GM12878 (cell line): ENCODE data around the gene NT5M.

Experiments
- MAX ChIP-seq: IDR thresholded peaks from 2 replicates; pipeline ENCODE4 v1.6.1; 2012; ENCODE audit warnings: low read depth, low read length, improper control_type of control experiment
- RB1 ChIP-seq: fragments of 450-650 bp; formaldehyde crosslinking; IDR thresholded peaks from 2 replicates; pipeline ENCODE4 v1.6.1; 2017; ENCODE audit warnings: mild to moderate bottlenecking, borderline replicate concordance
- RFX5 ChIP-seq: IDR thresholded peaks from 2 replicates; pipeline ENCODE4 v1.6.1; 2011; ENCODE audit warnings: low read depth, low read length, improper control_type of control experiment
- YY1 ChIP-seq: IDR thresholded peaks from 2 replicates; pipeline ENCODE4 v1.6.1; 2011; ENCODE audit warnings: low read depth, mild to moderate bottlenecking, low read length
- TF ChIP-seq, protein P1 (sequence below): fragments of 450-650 bp; conservative IDR thresholded peaks from 2 replicates; pipeline ENCODE4 v1.6.1; 2017; ENCODE audit warnings: mild to moderate bottlenecking, moderate library complexity

DNA sequence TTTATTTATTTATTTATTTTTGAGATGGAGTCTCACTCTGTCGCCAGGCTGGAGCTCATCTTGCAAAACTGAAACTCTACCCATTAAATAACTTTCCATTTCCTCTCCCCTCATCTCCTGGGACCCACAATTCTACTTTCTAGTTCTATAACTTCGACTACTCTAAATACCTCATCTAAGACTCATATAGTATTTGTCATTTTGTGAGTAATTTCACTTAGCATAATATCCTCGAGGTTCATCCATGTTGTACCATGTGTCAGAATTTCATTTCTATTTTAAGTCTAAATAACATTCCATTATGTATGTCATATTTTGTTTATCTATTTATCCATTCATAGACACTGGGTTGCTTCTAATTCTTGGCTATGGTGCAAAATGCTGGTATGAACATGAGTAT is 5.1 kb upstream of the NT5M start:
- TF ChIP-seq MAX: no peak
- no peak for TF ChIP-seq RFX5
- TF ChIP-seq YY1: no peak
- TF ChIP-seq, protein P1, sequence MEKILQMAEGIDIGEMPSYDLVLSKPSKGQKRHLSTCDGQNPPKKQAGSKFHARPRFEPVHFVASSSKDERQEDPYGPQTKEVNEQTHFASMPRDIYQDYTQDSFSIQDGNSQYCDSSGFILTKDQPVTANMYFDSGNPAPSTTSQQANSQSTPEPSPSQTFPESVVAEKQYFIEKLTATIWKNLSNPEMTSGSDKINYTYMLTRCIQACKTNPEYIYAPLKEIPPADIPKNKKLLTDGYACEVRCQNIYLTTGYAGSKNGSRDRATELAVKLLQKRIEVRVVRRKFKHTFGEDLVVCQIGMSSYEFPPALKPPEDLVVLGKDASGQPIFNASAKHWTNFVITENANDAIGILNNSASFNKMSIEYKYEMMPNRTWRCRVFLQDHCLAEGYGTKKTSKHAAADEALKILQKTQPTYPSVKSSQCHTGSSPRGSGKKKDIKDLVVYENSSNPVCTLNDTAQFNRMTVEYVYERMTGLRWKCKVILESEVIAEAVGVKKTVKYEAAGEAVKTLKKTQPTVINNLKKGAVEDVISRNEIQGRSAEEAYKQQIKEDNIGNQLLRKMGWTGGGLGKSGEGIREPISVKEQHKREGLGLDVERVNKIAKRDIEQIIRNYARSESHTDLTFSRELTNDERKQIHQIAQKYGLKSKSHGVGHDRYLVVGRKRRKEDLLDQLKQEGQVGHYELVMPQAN: no peak
- TF ChIP-seq RB1: no peak
